HL-60/S4 (cell line): Measurements from ENCODE around the gene PSMG4.

Source experiments
- in situ Hi-C: fragments of 300-500 bp; cut with MboI; formaldehyde crosslinking; loops from 2 replicates; pipeline ENCODE4 v1.14.3; 2022; ENCODE audit warnings: low sequenced_read_pairs

PSMG4 gene

GRCh38 chr6:3287308-3287707, 28.6 kb downstream of the PSMG4 start:
- in situ Hi-C loops: no loop called here

- in situ Hi-C loops: no loop called here
These were observed 29.4 kb downstream of the PSMG4 start for GRCh38 chr6:3287976-3288707.

GRCh38 chr6:3288711-3289663, 30.2 kb downstream of the PSMG4 start:
- in situ Hi-C loops: no loop called here

GRCh38 chr6:3289664-3290055, 30.9 kb downstream of the PSMG4 start:
- in situ Hi-C loops: no loop called here

GRCh38 chr6:3290149-3290930, 31.6 kb downstream of the PSMG4 start:
- in situ Hi-C loops: no loop called here

- in situ Hi-C loops: no loop called here
These were observed 32.1 kb downstream of the PSMG4 start for GRCh38 chr6:3290931-3291211.

GRCh38 chr6:3291346-3291745, 32.6 kb downstream of the PSMG4 start:
- in situ Hi-C loops: no loop called here

GRCh38 chr6:3291987-3292386, 33.2 kb downstream of the PSMG4 start:
- in situ Hi-C loops: no loop called here

GRCh38 chr6:3292431-3293197, 33.9 kb downstream of the PSMG4 start:
- in situ Hi-C loops: no loop called here

GRCh38 chr6:3293271-3294155, 34.8 kb downstream of the PSMG4 start:
- in situ Hi-C loops: no loop called here

GRCh38 chr6:3294396-3294795, 35.6 kb downstream of the PSMG4 start:
- in situ Hi-C loops: no loop called here

GRCh38 chr6:3294921-3295871, 36.4 kb downstream of the PSMG4 start:
- in situ Hi-C loops: no loop called here

GRCh38 chr6:3296078-3296477, 37.3 kb downstream of the PSMG4 start:
- in situ Hi-C loops: no loop called here

GRCh38 chr6:3296537-3296936, 37.8 kb downstream of the PSMG4 start:
- in situ Hi-C loops: no loop called here

- in situ Hi-C loops: no loop called here
These were observed 38.3 kb downstream of the PSMG4 start for GRCh38 chr6:3297006-3297405.

- in situ Hi-C loops: no loop called here
These were observed 39.2 kb downstream of the PSMG4 start for GRCh38 chr6:3297909-3298308.

GRCh38 chr6:3299221-3299620, 40.5 kb downstream of the PSMG4 start:
- in situ Hi-C loops: no loop called here

GRCh38 chr6:3301506-3301905, 42.8 kb downstream of the PSMG4 start:
- in situ Hi-C loops: no loop called here
